ENCODE results near the gene LTK.

The LTK gene

DNA sequence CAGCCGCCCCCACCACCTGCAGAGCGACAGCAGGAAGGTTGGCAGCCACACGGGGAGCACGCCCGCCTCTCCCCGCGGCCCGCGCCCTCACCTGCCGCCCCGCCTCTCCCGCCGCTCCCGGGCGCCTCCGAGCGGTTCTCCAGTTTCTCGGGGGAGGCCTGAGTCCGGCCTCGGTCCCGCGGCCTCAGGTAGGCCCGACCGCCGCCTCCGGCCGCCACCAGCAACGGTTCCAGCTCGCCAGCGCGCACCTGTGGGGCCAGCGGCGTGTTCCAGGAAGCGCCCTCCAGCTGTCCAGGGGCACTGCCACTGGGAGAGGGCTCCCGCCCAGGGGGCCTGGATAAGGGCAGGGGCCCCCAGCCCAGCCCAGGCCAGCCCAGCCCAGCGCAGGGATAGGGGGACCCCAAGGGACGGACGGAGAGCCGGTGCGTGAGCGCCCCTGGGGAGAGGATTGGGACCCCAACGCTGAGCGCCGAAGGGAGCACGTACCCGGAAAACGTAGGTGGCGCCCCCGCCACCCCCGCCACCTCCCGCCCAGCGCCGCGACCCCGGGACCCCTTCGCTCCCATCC, 2.2 kb downstream of the LTK start:
- H3K4me3 ChIP-seq (ENCODE audit: low read depth, low read length), result no peak overlapping the region
- DNase-seq (ENCODE audit: low read depth, low spot score), result no peak
- ChIA-PET POLR2A (no interaction called here), CTCF (no interaction called here)
- TF ChIP-seq, protein P1, sequence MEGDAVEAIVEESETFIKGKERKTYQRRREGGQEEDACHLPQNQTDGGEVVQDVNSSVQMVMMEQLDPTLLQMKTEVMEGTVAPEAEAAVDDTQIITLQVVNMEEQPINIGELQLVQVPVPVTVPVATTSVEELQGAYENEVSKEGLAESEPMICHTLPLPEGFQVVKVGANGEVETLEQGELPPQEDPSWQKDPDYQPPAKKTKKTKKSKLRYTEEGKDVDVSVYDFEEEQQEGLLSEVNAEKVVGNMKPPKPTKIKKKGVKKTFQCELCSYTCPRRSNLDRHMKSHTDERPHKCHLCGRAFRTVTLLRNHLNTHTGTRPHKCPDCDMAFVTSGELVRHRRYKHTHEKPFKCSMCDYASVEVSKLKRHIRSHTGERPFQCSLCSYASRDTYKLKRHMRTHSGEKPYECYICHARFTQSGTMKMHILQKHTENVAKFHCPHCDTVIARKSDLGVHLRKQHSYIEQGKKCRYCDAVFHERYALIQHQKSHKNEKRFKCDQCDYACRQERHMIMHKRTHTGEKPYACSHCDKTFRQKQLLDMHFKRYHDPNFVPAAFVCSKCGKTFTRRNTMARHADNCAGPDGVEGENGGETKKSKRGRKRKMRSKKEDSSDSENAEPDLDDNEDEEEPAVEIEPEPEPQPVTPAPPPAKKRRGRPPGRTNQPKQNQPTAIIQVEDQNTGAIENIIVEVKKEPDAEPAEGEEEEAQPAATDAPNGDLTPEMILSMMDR (IDR thresholded peaks at IDR 0.05; ENCODE audit: insufficient read depth, low read length, missing control alignments), result no peak

DNA sequence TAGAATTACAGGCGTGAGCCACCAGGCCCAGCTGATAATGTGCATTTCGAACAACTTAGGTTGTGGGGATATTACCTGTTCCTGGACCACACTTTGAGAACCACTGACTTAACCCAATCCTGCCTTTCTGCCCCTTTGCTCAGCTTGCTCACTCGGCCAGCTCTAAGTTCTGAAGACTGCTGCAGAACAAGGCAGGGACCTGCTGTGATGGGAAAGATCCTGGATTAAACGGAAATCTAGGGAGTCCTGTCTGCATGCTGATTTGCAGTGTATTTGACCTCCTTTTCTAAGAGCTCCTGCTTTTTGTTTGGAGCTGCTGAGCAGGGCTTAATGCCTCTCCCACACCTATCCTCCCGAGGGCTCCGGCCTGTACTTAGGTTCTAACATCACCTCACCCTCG, 2.9 kb downstream of the LTK start:
- ChIA-PET POLR2A (no interaction called here), CTCF (no interaction called here)
- TF ChIP-seq, protein P1 (IDR thresholded peaks at IDR 0.05; ENCODE audit: insufficient read depth, low read length, missing control alignments), result no peak
- no peak for DNase-seq (ENCODE audit: low read depth, low spot score)
- H3K4me3 ChIP-seq (ENCODE audit: low read depth, low read length), result no peak overlapping the region

DNA sequence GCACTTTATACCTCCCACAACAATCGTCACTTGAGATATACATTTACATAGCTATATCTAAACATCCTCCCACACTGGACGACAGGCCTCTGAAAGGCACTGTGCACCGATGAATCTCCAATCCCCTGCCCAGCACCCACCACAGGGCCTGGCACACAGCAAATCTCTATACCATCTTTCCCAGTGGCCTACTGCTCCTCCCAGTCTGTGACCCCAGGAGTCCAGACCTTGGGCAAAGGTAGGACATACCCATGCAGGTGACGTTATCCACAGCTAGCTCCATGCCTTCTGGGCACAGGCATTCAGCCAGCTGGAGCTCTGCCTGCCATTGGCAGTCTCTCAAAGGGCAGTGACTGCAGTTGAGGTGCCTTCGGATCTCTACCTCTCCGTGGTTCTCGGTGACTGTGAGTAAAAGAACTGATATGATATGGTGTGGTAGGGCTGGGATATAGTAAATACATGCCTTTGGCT, 5.8 kb downstream of the LTK start:
- H3K4me3 ChIP-seq (ENCODE audit: low read depth, low read length), result no peak overlapping the region
- ChIA-PET CTCF (interaction anchor here (1.4 kb wide), 1 partner anchor 42 kb away, joined by 5 read pairs; no protein-coding TSS in a partner anchor), POLR2A (no interaction called here)
- TF ChIP-seq, protein P1 (IDR thresholded peaks at IDR 0.05; ENCODE audit: insufficient read depth, low read length, missing control alignments), result no peak
- DNase-seq (ENCODE audit: low read depth, low spot score), result no peak

DNA sequence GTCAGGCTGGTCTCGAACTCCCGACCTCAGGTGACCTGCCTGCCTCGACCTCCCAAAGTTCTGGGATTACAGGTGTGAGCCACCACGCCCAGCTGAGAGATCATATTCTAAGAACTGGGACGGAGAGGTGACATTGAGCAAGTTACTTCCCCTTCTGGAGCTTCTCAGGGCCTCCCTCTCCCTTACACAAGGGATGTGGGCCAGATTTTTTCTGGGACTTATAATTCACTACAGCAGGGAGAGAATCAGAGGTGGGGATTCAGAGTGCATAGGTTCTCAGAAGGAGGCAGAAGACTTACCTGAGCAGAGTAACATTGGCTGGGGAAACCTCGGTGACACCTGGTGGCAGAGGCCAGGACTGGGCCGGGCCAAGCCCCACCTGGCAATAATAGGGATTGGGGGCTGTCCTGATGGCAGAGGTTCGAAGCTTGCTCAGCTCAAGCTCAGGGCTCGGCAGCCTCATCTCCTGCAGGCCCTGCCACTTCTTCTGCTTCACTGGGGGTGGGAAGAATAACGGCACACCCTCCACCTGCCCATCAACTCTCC, 6.8 kb downstream of the LTK start:
- ChIA-PET CTCF (interaction anchor here (1.0 kb wide), 1 partner anchor 13 kb away, joined by 3 read pairs; no protein-coding TSS in a partner anchor), POLR2A (interaction anchor here (0.6 kb wide), 1 partner anchor 114 kb away, joined by 3 read pairs; no protein-coding TSS in a partner anchor)
- TF ChIP-seq, protein P1 (IDR thresholded peaks at IDR 0.05; ENCODE audit: insufficient read depth, low read length, missing control alignments), result no peak
- no peak for DNase-seq (ENCODE audit: low read depth, low spot score)
- H3K4me3 ChIP-seq (ENCODE audit: low read depth, low read length), result no peak overlapping the region

DNA sequence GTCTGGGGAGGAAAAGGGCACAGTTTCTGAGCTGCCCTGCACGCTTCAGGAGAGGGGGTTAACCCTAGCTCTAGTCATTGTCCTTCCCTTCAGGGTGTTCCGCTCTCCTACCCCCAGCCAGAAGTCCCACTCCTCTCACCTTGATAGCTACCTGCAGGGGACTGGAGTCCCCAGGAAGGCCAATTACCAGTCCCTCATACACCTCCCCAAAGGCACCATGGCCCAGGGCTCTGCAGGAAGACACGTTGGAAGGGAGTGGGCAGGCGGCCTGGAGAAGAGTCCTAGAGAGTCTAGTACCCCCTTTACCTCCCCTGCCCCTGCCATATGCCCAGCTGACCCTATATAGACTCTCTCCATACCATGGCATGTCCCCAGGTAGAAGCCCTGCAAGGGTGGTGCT, 7.9 kb downstream of the LTK start:
- DNase-seq (ENCODE audit: low read depth, low spot score), result no peak
- H3K4me3 ChIP-seq (ENCODE audit: low read depth, low read length), result no peak overlapping the region
- ChIA-PET CTCF (no interaction called here), POLR2A (no interaction called here)
- TF ChIP-seq, protein P1 (IDR thresholded peaks at IDR 0.05; ENCODE audit: insufficient read depth, low read length, missing control alignments), result no peak

DNA sequence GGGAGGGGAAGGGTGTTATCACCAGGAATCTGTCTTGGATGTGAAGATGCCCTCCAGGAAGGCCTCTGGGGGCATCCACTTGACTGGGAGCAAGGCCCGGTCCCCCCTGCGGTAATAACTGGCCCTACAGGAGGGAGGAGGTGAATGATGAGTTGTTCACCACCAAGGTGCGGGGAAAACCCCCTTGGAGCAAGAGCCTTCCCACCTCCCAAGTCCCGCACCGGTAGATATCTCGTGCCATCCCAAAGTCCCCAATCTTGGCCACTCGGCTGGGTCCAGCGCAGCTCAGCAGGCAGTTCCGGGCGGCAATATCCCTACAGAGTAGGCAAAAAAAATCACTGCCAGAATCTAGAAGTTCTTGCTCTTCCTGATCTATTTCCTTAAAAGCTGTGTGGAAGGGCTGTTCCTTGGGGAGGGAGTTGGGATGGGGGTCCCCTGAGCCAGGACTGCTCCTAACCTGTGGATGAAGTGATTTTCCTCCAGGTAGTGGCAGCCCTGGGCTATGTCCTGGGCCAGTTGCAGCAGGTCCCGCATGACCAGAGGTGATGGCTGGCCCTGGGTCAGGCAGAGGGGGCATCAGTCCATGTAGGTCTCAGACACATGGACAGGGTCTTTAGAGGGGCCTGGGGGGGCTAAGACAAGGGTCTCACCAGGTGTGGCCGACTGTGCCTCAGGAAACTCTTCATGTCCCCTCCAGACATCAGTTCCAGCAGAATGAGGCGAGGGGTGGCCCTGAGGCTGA, 8.7 kb downstream of the LTK start:
- CTCF ChIA-PET, result no interaction called here
- POLR2A ChIA-PET, result no interaction called here
- TF ChIP-seq, protein P1 (IDR thresholded peaks at IDR 0.05; ENCODE audit: insufficient read depth, low read length, missing control alignments), result no peak

More for the DNA sequence above, 8.7 kb downstream of the LTK start:
- no peak for DNase-seq (ENCODE audit: low read depth, low spot score)
- H3K4me3 ChIP-seq (ENCODE audit: low read depth, low read length), result no peak overlapping the region
